A549 (cell line): ENCODE results near the gene ABL1. TPM values are rescaled to one million over a fixed set of nuclear protein-coding genes. Genes with fewer than 3 reads are reported as not detected.

Experiments used
- ATAC-seq, 2 experiments: fragments of 200-7000 bp in 1 of 2; fragments of >200 bp in 1 of 2; cut with Nextera tagmentation in 1 of 2; cut with Tn5 transposase in 1 of 2; 3 replicates each; pipeline versions ENCODE4 v1.8.0 to v1.9.1; 2018 to 2020; ENCODE audit warnings: mild to moderate bottlenecking in 1 of 2, moderate library complexity in 1 of 2
- CTCF ChIA-PET: fragments of 300-600 bp; sonication (Branson Sonifier 250); formaldehyde crosslinking; extraction: SDS; loops from one replicate; lab custom pipeline; 2021; ENCODE audit warnings: antibody characterized with exemption, inconsistent platforms; lab: Yijun Ruan, JAX
- POLR2A ChIA-PET: fragments of 350-600 bp; formaldehyde crosslinking; extraction: SDS; loops from one replicate; lab custom pipeline; 2021; ENCODE audit warnings: antibody characterized with exemption, inconsistent platforms; lab: Yijun Ruan, JAX
- DNase-seq, 2 experiments: peaks; one replicate each; pipeline versions ENCODE4 v3.0.0 to v3.0.0-alpha.2; 2011 to 2016; ENCODE audit warnings: low read depth in 1 of 2, low spot score in 1 of 2
- FAIRE-seq: peaks from 2 replicates; lab custom pipeline; 2011; peaks lifted over from hg19 to GRCh38; lab: Jason Lieb, UNC
- H3K27ac ChIP-seq, 2 experiments: fragments of >200 bp; sonication (Bioruptor Twin); formaldehyde crosslinking; 3 replicates each; pipeline ENCODE4 v1.5.1; 2016 to 2017
- H3K4me1 ChIP-seq: fragments of >200 bp; sonication (Bioruptor Twin); formaldehyde crosslinking; 3 replicates; pipeline ENCODE4 v1.6.1; 2016
- H3K4me2 ChIP-seq: fragments of >200 bp; sonication (Bioruptor Twin); formaldehyde crosslinking; 3 replicates; pipeline ENCODE4 v1.6.1; 2016
- H3K4me3 ChIP-seq: fragments of >200 bp; sonication (Bioruptor Twin); formaldehyde crosslinking; 3 replicates; pipeline ENCODE4 v1.5.1; 2016
- H3K9me3 ChIP-seq: fragments of >200 bp; sonication (Bioruptor Twin); formaldehyde crosslinking; 3 replicates; pipeline ENCODE4 v1.6.1; 2016
- BHLHE40 ChIP-seq: IDR thresholded peaks from 2 replicates; pipeline ENCODE4 v1.6.1; 2012; ENCODE audit warnings: low read depth, low read length, inconsistent platforms
- CBX2 ChIP-seq: fragments of 200-600 bp; sonication (generic); IDR thresholded peaks from 2 replicates; pipeline ENCODE4 v1.6.1; 2016; ENCODE audit warnings: low read depth, mild to moderate bottlenecking, borderline replicate concordance
- CHD2 ChIP-seq: fragments of 150-350 bp; IDR thresholded peaks from 2 replicates; pipeline ENCODE4 v1.6.1; 2014; ENCODE audit warnings: low read length; ENCODE audit not compliant: partially characterized antibody
- CHD4 ChIP-seq: fragments of 200-600 bp; sonication (generic); IDR thresholded peaks from 2 replicates; pipeline ENCODE4 v1.6.1; 2016; ENCODE audit warnings: antibody characterized with exemption, mild to moderate bottlenecking, borderline replicate concordance
- EHF ChIP-seq: fragments of 250-450 bp; sonication (Bioruptor Pico); IDR thresholded peaks from 2 replicates; pipeline ENCODE4 v1.5.0; 2020; ENCODE audit warnings: mild to moderate bottlenecking
- FOSB ChIP-seq: fragments of 250-450 bp; sonication (Bioruptor Pico); IDR thresholded peaks from 2 replicates; pipeline ENCODE4 v1.5.0; 2020; ENCODE audit warnings: mild to moderate bottlenecking, moderate library complexity
- FOSL2 ChIP-seq, 2 experiments: fragments of 450-650 bp in 1 of 2; fragments of >200 bp in 1 of 2; sonication (Bioruptor Twin) in 1 of 2; formaldehyde crosslinking; IDR thresholded peaks; 2 replicates each; pipeline versions ENCODE4 v1.5.0 to v1.6.1; 2016 to 2020; ENCODE audit warnings: mild to moderate bottlenecking in 1 of 2, moderate library complexity in 1 of 2
- GATA3 ChIP-seq: IDR thresholded peaks from 2 replicates; pipeline ENCODE4 v1.6.1; 2012; ENCODE audit warnings: borderline replicate concordance
- KDM1A ChIP-seq: fragments of 200-600 bp; sonication (generic); IDR thresholded peaks from 2 replicates; pipeline ENCODE4 v1.6.1; 2016; ENCODE audit warnings: low read depth, mild to moderate bottlenecking
- KDM5A ChIP-seq: fragments of 200-600 bp; sonication (generic); IDR thresholded peaks from 2 replicates; pipeline ENCODE4 v1.6.1; 2016; ENCODE audit warnings: antibody characterized with exemption, mild to moderate bottlenecking
- MAFK ChIP-seq: fragments of 450-650 bp; IDR thresholded peaks from 2 replicates; pipeline ENCODE4 v1.6.1; 2014; ENCODE audit not compliant: partially characterized antibody
- MYC ChIP-seq: IDR thresholded peaks from 2 replicates; pipeline ENCODE4 v1.6.1; 2012; ENCODE audit warnings: mild to moderate bottlenecking, inconsistent platforms, low read length, improper control_type of control experiment, borderline replicate concordance
- NFE2L2 ChIP-seq: fragments of 150-350 bp; conservative IDR thresholded peaks from 2 replicates; pipeline ENCODE4 v1.6.1; 2014; ENCODE audit warnings: low read length
- NR3C1 ChIP-seq: fragments of >200 bp; sonication (Bioruptor Twin); formaldehyde crosslinking; IDR thresholded peaks from 3 replicates; pipeline ENCODE4 v1.6.1; 2017
- RARB ChIP-seq: fragments of 250-450 bp; sonication (Bioruptor Pico); IDR thresholded peaks from 2 replicates; pipeline ENCODE4 v1.8.0; 2021; ENCODE audit warnings: mild to moderate bottlenecking, moderate library complexity
- TFCP2L1 ChIP-seq: fragments of 250-450 bp; sonication (Bioruptor Pico); IDR thresholded peaks from 2 replicates; pipeline ENCODE4 v1.5.0; 2021; ENCODE audit warnings: mild to moderate bottlenecking
- TP53 ChIP-seq: fragments of 250-450 bp; sonication (Bioruptor Pico); IDR thresholded peaks from 2 replicates; pipeline ENCODE4 v1.5.0; 2021; ENCODE audit warnings: mild to moderate bottlenecking, moderate library complexity
- ZSCAN20 ChIP-seq: fragments of 250-450 bp; sonication (Bioruptor Pico); IDR thresholded peaks from 2 replicates; pipeline ENCODE4 v1.8.0; 2022; ENCODE audit warnings: mild to moderate bottlenecking, moderate library complexity
- WGBS: methylation state at CpG from one replicate; pipeline ENCODE4 v1.1.6; 2017; ENCODE audit errors: missing lambda C conversion rate; 5-methylcytosine and 5-hydroxymethylcytosine counted together
- polyA plus RNA-seq, 4 experiments: library from polyadenylated mRNA; depleted of rRNA in 3 of 4; stranded (reverse); fragments of >200 nt; fragmentation: RNase III in 1 of 4; extraction: RNeasy Plus Mini Kit Qiagen cat#74134 plus additional on column Dnase treatment in 1 of 4; gene quantifications; 2 replicates in 3 of 4; 3 replicates in 1 of 4; pipeline ENCODE4 v1.2.3, GENCODE V29; 2011 to 2017
- TF ChIP-seq, protein P1 (sequence below): fragments of 450-650 bp; IDR thresholded peaks from 2 replicates; pipeline ENCODE4 v1.6.1; 2014; ENCODE audit warnings: antibody characterized with exemption
- TF ChIP-seq, protein P2 (sequence below): fragments of 150-350 bp; IDR thresholded peaks from 2 replicates; pipeline ENCODE4 v1.6.1; 2014; ENCODE audit warnings: low read depth, mild to moderate bottlenecking, low read length
- TF ChIP-seq, protein P3 (sequence below): IDR thresholded peaks from 2 replicates; pipeline ENCODE4 v1.6.1; 2012
- TF ChIP-seq, protein P4 (sequence below): fragments of 250-450 bp; sonication (Bioruptor Pico); IDR thresholded peaks from 2 replicates; pipeline ENCODE4 v1.5.0; 2021; ENCODE audit warnings: mild to moderate bottlenecking, moderate library complexity, borderline replicate concordance
- TF ChIP-seq, protein P5 (sequence below): fragments of >200 bp; sonication (Bioruptor Twin); formaldehyde crosslinking; IDR thresholded peaks from 2 replicates; pipeline ENCODE4 v1.6.1; 2016
- TF ChIP-seq, protein P6 (sequence below): fragments of 200-600 bp; sonication (generic); IDR thresholded peaks from 2 replicates; pipeline ENCODE4 v1.6.1; 2016; ENCODE audit warnings: antibody characterized with exemption, mild to moderate bottlenecking, moderate library complexity

ABL1 gene
- polyA plus RNA-seq, 2 of the 4 experiments (the other 2 are of a cell fraction), result 26.5 to 32.4 TPM

DNA sequence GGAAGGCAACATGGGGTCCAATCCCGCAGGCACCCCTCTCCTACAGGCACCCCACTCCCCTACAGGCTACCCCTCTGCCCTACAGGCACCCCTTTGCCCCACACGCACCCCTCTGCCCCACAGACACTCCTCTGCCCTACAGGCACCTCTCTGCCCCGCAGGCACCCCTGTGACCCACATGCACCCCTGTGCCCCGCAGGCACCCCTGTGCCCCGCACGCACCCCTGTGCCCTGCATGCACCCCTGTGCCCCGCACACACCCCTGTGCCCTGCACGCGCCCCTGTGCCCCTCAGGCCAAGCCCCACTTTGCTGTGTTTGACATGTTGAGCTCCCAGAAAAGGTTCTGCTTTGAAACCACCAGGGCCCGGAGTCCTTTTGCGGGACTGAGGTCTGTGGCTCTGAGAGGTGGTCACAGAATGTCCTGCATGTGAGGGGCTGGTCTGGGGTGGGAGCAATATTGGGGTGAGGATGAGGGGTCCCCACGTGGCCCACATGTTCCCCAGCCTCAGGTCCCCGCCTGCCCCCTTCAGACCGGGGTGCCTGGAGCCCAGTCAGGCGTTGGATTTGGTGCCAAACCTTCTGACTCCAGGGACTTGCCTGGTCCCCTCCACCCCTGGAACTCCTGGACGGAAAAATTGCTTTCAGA, 62.2 kb downstream of the ABL1 start:
- 48% methylated on average over 8 of the region's 16 CpGs for WGBS
- ChIA-PET POLR2A (no interaction called here), CTCF (interaction anchor here (1.8 to 3.5 kb wide), 3 partner anchors 8 to 100 kb away, joined by 6 to 16 read pairs (median 6); no protein-coding TSS in a partner anchor)
- Histone ChIP-seq H3K4me3 (no peak overlapping the region), H3K4me1 (no peaks in the 10 kb centered on the region), H3K4me2 (no peak overlapping the region), H3K9me3 (no peaks in the 10 kb centered on the region), H3K27ac (no peak overlapping the region)
- no peak for TF ChIP-seq NR3C1
- TF ChIP-seq MAFK, result no peak
- no peak for TF ChIP-seq CBX2
- TF ChIP-seq, protein P1, sequence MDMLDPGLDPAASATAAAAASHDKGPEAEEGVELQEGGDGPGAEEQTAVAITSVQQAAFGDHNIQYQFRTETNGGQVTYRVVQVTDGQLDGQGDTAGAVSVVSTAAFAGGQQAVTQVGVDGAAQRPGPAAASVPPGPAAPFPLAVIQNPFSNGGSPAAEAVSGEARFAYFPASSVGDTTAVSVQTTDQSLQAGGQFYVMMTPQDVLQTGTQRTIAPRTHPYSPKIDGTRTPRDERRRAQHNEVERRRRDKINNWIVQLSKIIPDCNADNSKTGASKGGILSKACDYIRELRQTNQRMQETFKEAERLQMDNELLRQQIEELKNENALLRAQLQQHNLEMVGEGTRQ, result no peak
- no peak for TF ChIP-seq RARB (CRISPR knock-in tag)
- TF ChIP-seq KDM5A, result no peak
- TF ChIP-seq, protein P2, sequence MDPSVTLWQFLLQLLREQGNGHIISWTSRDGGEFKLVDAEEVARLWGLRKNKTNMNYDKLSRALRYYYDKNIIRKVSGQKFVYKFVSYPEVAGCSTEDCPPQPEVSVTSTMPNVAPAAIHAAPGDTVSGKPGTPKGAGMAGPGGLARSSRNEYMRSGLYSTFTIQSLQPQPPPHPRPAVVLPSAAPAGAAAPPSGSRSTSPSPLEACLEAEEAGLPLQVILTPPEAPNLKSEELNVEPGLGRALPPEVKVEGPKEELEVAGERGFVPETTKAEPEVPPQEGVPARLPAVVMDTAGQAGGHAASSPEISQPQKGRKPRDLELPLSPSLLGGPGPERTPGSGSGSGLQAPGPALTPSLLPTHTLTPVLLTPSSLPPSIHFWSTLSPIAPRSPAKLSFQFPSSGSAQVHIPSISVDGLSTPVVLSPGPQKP, result no peak
- no peak for TF ChIP-seq TFCP2L1
- TF ChIP-seq BHLHE40, result no peak
- TF ChIP-seq CHD4, result no peak
- FAIRE-seq, result no peak
- ATAC-seq, result peak in 1 of 2 experiments; percentile 2; a peak in 1 of 6 replicates
- DNase-seq, result no peak

DNA sequence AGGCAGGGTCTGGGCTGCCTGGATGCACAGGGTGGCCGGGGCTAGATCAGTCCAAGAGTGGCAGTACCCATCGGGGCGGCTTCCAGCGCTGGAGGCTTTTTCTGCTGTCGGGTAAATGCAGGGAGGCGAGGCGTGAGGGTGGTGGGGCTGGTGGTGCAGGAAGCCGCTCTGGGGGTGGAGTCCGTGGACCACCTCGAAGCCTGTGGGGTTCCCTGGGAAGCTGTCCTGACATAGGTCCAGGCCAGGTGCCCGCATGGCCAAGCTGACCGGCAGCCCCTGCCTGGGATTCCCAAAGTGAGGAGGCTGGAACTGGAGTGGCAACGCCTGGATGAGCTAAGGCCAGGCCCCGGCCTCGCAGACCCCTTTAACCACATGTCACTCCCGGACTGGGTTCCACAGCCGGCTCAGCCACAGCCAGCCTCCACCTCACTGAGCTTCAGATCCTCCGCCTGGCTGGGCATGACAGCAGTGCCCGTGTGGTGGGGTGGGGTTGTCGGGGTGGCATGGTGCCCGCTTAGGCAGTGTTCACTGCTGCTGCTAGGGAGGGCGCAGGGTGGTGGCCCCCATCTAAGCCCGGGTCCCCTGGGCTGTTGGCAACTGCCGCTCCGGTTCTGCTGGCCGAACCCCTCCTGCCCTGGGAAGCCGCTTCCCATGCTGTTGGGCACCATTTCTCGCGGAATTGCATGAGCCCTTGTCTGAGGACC, 62.9 kb downstream of the ABL1 start:
- Histone ChIP-seq H3K9me3 (no peaks in the 10 kb centered on the region), H3K27ac (no peak overlapping the region), H3K4me1 (no peaks in the 10 kb centered on the region), H3K4me2 (no peak overlapping the region), H3K4me3 (no peak overlapping the region)
- no peak for DNase-seq
- 68% methylated on average over 20 of the region's 29 CpGs for WGBS
- TF ChIP-seq, protein P2, result no peak
- TF ChIP-seq CHD2 (no peak), BHLHE40 (no peak), TFCP2L1 (no peak), RARB (CRISPR knock-in tag) (no peak), FOSL2 (IDR thresholded peaks at IDR 0.05) (no peak), FOSL2 (CRISPR knock-in tag; IDR thresholded peaks at IDR 0.05) (no peak), MYC (no peak), NFE2L2 (no peak), TP53 (CRISPR knock-in tag) (no peak), ZSCAN20 (CRISPR knock-in tag) (no peak), GATA3 (no peak), FOSB (CRISPR knock-in tag) (no peak), KDM1A (no peak), EHF (CRISPR knock-in tag) (no peak)
- TF ChIP-seq, protein P3, sequence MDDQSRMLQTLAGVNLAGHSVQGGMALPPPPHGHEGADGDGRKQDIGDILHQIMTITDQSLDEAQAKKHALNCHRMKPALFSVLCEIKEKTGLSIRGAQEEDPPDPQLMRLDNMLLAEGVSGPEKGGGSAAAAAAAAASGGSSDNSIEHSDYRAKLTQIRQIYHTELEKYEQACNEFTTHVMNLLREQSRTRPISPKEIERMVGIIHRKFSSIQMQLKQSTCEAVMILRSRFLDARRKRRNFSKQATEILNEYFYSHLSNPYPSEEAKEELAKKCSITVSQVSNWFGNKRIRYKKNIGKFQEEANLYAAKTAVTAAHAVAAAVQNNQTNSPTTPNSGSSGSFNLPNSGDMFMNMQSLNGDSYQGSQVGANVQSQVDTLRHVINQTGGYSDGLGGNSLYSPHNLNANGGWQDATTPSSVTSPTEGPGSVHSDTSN, result no peak
- TF ChIP-seq, protein P4, sequence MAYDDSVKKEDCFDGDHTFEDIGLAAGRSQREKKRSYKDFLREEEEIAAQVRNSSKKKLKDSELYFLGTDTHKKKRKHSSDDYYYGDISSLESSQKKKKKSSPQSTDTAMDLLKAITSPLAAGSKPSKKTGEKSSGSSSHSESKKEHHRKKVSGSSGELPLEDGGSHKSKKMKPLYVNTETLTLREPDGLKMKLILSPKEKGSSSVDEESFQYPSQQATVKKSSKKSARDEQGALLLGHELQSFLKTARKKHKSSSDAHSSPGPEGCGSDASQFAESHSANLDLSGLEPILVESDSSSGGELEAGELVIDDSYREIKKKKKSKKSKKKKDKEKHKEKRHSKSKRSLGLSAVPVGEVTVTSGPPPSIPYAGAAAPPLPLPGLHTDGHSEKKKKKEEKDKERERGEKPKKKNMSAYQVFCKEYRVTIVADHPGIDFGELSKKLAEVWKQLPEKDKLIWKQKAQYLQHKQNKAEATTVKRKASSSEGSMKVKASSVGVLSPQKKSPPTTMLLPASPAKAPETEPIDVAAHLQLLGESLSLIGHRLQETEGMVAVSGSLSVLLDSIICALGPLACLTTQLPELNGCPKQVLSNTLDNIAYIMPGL (CRISPR knock-in tag), result no peak
- TF ChIP-seq, protein P5, sequence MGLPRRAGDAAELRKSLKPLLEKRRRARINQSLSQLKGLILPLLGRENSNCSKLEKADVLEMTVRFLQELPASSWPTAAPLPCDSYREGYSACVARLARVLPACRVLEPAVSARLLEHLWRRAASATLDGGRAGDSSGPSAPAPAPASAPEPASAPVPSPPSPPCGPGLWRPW, result no peak
- TF ChIP-seq, protein P6, sequence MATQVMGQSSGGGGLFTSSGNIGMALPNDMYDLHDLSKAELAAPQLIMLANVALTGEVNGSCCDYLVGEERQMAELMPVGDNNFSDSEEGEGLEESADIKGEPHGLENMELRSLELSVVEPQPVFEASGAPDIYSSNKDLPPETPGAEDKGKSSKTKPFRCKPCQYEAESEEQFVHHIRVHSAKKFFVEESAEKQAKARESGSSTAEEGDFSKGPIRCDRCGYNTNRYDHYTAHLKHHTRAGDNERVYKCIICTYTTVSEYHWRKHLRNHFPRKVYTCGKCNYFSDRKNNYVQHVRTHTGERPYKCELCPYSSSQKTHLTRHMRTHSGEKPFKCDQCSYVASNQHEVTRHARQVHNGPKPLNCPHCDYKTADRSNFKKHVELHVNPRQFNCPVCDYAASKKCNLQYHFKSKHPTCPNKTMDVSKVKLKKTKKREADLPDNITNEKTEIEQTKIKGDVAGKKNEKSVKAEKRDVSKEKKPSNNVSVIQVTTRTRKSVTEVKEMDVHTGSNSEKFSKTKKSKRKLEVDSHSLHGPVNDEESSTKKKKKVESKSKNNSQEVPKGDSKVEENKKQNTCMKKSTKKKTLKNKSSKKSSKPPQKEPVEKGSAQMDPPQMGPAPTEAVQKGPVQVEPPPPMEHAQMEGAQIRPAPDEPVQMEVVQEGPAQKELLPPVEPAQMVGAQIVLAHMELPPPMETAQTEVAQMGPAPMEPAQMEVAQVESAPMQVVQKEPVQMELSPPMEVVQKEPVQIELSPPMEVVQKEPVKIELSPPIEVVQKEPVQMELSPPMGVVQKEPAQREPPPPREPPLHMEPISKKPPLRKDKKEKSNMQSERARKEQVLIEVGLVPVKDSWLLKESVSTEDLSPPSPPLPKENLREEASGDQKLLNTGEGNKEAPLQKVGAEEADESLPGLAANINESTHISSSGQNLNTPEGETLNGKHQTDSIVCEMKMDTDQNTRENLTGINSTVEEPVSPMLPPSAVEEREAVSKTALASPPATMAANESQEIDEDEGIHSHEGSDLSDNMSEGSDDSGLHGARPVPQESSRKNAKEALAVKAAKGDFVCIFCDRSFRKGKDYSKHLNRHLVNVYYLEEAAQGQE, result no peak
- ChIA-PET CTCF (interaction anchor here (0.6 to 3.5 kb wide), 6 partner anchors 7 to 161 kb away, joined by 3 to 16 read pairs (median 4); no protein-coding TSS in a partner anchor), POLR2A (no interaction called here)
- no peak for FAIRE-seq
- peak in 1 of 2 experiments; percentile 2; a peak in 1 of 6 replicates for ATAC-seq
